ENCODE measurements around the gene VSTM4. TPM values are rescaled to one million over a fixed set of nuclear protein-coding genes. Genes with fewer than 3 reads are reported as not detected.
A peak's percentile ranks its signal among the peaks of the same experiment; 100 is the strongest.

Gene VSTM4
- total and polyA plus RNA-seq, 4 donors: 1.0 to 3.1 (median 2.0) TPM

DNA sequence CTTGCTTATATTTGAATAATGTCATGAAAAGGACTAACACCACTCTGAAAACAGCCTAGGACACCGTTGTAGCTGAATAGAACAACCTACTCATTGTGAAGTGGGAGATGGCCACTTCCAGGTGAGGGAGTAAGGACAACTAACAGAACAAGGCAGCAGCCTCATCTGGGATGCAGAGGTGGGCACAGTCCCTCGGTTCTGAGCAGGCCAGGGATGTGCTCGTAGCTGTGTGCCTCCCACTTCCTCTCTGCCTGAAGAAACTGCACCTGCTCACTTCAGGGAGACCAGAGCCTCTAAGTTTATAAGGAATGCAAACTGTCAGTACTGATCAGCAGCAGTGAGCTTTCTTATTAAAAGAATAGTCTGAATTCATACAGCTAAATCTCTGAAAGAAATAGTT, 2.5 kb downstream of the VSTM4 start:
- no peak overlapping the region for H3K27ac ChIP-seq (ENCODE audit: low read depth in 1 of 2, low read length in 2 of 2)
- no peak overlapping the region for H3K4me3 ChIP-seq (ENCODE audit: low read depth in 1 of 3, low read length in 3 of 3)

More for the DNA sequence above, 2.5 kb downstream of the VSTM4 start:
- H3K27me3 ChIP-seq (ENCODE audit: control insufficient read depth in 4 of 4, insufficient read depth in 4 of 4, low read length in 3 of 4): no peaks in the 10 kb centered on the region
- peak; percentile 16 for DNase-seq (ENCODE audit: low spot score)
- WGBS: 76% methylated on average over 3 of the region's 3 CpGs
- no peak overlapping the region for H3K9ac ChIP-seq (ENCODE audit: low read depth in 1 of 2, low read length in 2 of 2)
- no peaks in the 10 kb centered on the region for H3K36me3 ChIP-seq (ENCODE audit: control insufficient read depth in 4 of 4, insufficient read depth in 3 of 4, low read depth in 1 of 4, low read length in 3 of 4)
- peaks cover 0 to 8% (median 4%) of the 10 kb centered on the region in 4 donors for H3K4me1 ChIP-seq (ENCODE audit: control insufficient read depth in 4 of 4, insufficient read depth in 4 of 4, low read length in 3 of 4)
- no peaks in the 10 kb centered on the region for H3K9me3 ChIP-seq (ENCODE audit: control insufficient read depth in 4 of 4, low read length in 3 of 4)
- TF ChIP-seq TAF1 (conservative IDR thresholded peaks at IDR 0.05): no peak
- no peak for TF ChIP-seq GABPA (IDR thresholded peaks at IDR 0.05 in 1 of 2, conservative IDR thresholded peaks at IDR 0.05 in 1 of 2)
- TF ChIP-seq RAD21 (IDR thresholded peaks at IDR 0.05): no peak
- TF ChIP-seq, protein P1, sequence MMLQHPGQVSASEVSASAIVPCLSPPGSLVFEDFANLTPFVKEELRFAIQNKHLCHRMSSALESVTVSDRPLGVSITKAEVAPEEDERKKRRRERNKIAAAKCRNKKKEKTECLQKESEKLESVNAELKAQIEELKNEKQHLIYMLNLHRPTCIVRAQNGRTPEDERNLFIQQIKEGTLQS (IDR thresholded peaks at IDR 0.05): no peak
- TF ChIP-seq HNF4A (conservative IDR thresholded peaks at IDR 0.05): no peak
- TF ChIP-seq REST (IDR thresholded peaks at IDR 0.05): no peak
- TF ChIP-seq JUND (IDR thresholded peaks at IDR 0.05): no peak
- TF ChIP-seq RXRA (IDR thresholded peaks at IDR 0.05): no peak
- TF ChIP-seq, protein P2, sequence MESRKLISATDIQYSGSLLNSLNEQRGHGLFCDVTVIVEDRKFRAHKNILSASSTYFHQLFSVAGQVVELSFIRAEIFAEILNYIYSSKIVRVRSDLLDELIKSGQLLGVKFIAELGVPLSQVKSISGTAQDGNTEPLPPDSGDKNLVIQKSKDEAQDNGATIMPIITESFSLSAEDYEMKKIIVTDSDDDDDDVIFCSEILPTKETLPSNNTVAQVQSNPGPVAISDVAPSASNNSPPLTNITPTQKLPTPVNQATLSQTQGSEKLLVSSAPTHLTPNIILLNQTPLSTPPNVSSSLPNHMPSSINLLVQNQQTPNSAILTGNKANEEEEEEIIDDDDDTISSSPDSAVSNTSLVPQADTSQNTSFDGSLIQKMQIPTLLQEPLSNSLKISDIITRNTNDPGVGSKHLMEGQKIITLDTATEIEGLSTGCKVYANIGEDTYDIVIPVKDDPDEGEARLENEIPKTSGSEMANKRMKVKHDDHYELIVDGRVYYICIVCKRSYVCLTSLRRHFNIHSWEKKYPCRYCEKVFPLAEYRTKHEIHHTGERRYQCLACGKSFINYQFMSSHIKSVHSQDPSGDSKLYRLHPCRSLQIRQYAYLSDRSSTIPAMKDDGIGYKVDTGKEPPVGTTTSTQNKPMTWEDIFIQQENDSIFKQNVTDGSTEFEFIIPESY (IDR thresholded peaks at IDR 0.05): no peak
- TF ChIP-seq FOXA2 (IDR thresholded peaks at IDR 0.05): no peak
- no peak for TF ChIP-seq YY1 (IDR thresholded peaks at IDR 0.05)
- TF ChIP-seq HNF4G (IDR thresholded peaks at IDR 0.05): no peak
- no peak for TF ChIP-seq NR2F2 (IDR thresholded peaks at IDR 0.05)
- TF ChIP-seq SP1 (IDR thresholded peaks at IDR 0.05): no peak
- TF ChIP-seq FOXA1 (IDR thresholded peaks at IDR 0.05): no peak
- TF ChIP-seq EGR1 (IDR thresholded peaks at IDR 0.05; ENCODE audit: low read depth in 2 of 2): no peak
- TF ChIP-seq, protein P3, sequence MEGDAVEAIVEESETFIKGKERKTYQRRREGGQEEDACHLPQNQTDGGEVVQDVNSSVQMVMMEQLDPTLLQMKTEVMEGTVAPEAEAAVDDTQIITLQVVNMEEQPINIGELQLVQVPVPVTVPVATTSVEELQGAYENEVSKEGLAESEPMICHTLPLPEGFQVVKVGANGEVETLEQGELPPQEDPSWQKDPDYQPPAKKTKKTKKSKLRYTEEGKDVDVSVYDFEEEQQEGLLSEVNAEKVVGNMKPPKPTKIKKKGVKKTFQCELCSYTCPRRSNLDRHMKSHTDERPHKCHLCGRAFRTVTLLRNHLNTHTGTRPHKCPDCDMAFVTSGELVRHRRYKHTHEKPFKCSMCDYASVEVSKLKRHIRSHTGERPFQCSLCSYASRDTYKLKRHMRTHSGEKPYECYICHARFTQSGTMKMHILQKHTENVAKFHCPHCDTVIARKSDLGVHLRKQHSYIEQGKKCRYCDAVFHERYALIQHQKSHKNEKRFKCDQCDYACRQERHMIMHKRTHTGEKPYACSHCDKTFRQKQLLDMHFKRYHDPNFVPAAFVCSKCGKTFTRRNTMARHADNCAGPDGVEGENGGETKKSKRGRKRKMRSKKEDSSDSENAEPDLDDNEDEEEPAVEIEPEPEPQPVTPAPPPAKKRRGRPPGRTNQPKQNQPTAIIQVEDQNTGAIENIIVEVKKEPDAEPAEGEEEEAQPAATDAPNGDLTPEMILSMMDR (IDR thresholded peaks at IDR 0.05; ENCODE audit: low read depth, low read length, missing input control): no peak
- TF ChIP-seq MAX (IDR thresholded peaks at IDR 0.05): no peak

Measured in liver (tissue), 9 donors.